DMS53 (cell line): Measurements from ENCODE around the gene DNAH17.
"Not testable (repeated sequence)": the region's sequence is repeated elsewhere in the genome, so short reads cannot be mapped to it uniquely, and the experiment has no call there.

Source experiments
- DNase-seq: peaks from one replicate; lab custom pipeline; 2025; lab: John Stamatoyannopoulos, UW

Gene DNAH17

GRCh38 chr17:78523934-78524655 lies 53.1 kb downstream of the DNAH17 start:
- DNase-seq, result no peak

DNA sequence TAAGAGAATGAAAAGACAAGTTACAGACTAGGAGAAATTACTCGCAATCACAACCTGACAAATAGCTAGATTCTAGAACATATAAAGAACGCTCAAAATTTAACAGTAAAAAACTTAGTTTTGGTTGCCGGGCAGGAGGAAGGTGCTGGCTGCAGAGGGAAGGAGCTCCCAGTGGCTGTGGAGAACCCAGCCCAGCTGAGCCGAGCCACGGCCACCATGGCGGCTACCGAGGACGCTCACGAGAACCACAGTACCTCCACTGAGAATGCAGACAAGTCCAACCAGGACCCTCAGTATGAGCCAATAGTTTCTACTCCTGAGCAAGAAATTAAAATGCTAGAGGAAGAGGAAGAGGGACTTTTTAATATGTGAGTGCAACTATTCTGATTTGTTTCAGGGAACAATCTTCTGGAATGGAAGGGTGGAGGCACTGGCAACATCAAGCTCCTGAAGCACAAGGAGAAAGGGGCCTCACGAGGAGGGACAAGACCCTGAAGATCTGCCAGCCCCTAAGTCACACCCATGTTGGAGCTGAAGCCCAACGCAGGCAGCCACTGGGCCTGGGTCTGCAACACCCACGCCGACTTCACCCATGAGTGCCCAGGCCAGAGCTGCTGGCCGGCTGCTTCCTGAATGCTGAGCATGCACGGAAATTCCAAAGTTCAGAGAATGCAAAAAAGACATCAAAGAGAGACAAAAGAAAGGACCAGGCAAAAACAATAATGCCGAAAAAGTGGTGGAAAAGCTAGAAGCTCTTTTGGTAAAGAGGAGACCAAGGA lies 55.0 kb downstream of the DNAH17 start:
- no peak for DNase-seq

- no peak for DNase-seq
These were observed 59.8 kb downstream of the DNAH17 start for GRCh38 chr17:78517421-78517820.

GRCh38 chr17:78515480-78515879 lies 61.7 kb downstream of the DNAH17 start:
- DNase-seq, result no peak

DNA sequence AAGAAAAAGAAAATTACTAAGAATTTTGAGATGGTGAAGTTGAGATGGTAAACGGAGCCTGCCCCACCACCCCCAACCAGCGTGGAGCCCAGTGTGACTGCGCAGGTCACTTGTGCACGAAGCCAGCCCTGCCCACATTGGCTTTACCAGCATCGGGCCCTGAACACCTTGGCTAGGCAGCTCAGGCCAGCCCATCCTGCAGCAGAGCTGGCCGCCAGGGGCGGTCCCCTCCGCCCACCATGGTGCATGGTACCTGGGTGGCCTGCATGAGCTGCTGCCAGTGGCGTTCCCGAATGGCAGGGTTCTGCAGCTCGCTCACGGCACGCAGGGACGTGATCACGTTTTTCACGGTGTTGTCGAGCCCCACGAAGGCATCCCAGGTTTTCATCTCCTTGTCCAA lies 62.7 kb downstream of the DNAH17 start:
- DNase-seq, result no peak

DNA sequence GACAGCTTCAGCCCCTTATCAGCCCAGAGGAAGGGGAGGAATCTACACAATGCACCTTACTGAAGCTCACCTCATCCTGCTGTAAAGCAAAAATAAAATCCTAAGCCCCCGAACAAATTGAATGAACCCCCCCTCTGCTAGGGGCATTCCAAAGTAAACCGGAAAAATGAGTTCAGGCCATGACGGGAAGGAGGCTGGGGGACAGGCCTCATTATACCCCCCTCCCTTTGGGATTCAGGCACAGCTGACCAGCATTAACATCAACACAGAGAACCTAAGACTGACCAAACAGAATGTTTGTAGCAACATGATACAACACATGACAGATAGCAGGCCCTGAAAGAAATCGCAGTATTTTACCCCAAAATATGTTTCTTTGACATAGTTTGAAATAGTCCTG lies 64.2 kb downstream of the DNAH17 start:
- no peak for DNase-seq

DNA sequence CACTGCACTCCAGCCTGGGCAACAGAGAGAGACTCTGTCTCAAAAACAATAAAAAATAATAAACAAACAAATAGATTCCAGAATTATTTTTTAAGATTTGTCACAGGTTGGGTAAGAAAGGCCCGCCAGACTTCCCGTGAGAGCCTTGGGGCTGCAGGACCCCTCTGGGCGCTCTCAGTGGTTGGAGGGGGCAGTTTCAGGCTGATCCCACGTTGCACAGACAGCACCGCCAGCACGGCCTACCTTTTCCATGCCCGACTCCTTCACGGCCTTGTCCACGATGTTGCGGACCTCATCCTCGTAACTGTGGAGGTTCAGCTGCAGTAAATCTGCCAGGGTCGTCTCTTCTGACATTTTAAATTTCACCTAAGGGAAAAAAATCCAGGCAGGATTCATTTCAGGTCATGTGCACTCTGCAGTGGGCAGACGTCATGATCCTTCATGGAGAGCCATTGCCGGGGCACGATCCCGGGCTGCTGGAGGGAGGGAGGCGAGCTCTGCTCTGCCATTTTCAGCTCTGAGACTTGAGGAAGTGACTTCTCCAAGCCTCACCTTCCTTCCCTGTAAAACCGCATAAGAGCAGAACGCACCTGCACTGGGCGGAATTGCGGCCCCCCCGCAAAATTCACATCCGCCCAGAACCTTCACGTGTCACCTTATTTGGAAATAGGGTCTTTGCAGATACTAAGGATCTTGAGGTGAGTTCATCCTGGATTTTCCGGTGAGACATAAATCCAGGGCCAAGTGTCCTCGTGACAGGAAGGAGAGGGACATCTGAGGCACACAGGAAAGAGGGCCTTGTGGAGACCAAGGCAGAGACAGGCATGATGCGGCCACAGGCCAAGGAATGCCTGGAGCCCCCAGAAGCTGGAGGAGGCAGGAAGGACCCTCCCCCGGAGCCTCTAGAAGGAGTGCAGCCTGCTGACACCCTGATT lies 66.8 kb downstream of the DNAH17 start:
- no peak for DNase-seq

DNA sequence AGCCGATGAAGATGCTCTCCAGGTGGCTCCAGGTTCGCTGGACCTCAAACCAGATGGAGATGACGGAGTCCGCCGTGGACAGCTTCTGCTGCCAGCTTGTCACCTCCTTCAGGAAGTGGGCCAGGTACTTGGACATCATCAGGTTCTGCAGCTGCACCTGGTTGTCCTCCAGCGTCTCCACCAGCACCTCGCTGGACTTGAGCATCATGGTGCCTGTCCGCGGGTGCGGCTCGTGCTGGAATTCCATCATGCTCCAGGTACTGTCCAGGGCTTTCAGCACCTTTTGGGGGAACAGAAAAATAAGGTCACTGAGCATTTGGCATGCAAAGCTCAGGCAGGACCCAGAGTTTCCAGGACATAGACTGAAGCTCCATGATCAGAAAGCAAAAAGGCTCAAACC lies 69.7 kb downstream of the DNAH17 start:
- DNase-seq, result no peak

DNA sequence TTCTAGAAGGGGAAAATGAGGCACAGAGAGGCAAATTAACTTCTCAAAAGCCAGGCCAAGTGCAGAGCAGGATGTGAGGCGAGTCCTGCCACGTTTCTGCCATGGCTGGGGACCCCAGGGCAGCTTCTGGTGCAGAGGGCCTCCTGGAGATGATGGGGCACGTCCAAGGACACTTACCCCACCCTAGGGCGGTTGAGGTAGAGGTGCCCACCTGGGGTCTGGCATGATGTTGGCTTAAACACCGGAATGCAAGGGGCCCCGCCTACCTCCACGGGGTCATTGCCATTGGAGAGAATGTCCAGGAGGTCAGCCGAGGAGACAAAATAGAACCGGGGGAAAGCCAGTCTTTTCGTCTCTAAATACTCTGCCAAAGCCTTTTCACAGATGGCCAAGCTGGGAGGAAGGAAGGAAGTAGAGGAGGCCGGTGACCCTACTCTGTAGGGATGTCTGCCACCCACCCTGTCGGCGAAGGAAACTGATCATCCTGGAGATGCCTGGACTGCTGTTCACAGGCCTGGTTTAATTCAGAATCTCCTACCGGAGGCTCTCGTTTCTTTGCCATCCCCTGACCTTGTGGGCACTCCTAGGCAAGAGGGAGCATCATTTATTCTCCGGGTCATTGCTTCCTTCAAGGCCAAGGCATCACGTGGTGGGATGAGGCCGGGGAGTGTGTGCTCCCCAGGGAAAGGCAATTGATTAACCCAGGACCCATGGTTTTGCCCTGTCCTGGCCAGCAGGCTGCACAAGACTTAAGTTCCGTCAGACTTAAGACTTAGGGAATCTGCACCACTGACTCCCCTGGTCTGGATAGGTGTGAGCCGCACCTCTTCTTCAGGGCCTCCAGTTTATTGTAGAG lies 70.5 kb downstream of the DNAH17 start:
- DNase-seq, result no peak

GRCh38 chr17:78504156-78504925 lies 72.9 kb downstream of the DNAH17 start:
- no peak for DNase-seq

DNA sequence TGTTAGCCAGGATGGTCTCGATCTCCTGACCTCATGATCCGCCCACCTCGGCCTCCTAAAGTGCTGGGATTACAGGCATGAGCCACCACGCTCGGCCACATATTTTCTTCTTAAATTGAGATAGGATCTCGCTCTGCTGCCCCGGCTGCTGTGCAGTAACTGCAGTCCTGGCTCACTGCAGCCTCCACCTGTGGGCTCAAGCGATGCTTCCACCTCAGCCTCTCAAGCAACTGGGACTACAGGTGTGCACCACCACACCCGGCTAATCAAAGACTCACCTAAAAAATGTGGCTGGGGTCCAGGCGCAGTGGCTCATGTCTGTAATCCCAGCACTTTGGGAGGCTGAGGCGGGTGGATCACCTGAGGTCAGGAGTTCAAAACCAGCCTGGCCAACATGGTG lies 73.8 kb downstream of the DNAH17 start:
- DNase-seq, result not testable (repeated sequence)

DNA sequence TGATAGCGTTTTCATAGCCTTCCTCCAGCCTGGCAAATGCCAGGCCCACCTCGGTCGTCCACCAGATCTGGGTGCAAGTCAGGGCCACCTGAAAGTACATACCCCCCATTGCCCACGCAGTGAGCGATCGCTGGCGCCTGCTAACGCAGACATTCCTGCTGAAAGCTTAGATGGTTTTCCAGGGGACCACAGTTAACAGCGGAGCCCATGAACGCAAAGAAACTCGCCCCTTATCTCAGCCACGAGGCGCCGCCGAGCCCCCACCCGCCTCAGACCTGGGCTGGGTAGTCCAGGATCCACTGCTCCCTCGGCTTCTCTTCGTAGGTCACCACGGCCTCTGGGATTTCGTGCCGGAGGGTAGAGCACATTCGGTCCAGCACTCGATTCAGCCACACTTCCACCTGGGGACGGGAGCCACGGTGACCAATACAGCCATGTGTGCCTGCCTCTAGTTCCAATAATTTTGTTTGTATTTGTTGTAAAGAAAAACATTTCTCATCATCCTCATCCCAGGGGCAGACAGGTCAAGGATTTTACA lies 74.5 kb downstream of the DNAH17 start:
- no peak for DNase-seq

GRCh38 chr17:78501241-78502036 lies 75.8 kb downstream of the DNAH17 start:
- DNase-seq, result no peak

DNA sequence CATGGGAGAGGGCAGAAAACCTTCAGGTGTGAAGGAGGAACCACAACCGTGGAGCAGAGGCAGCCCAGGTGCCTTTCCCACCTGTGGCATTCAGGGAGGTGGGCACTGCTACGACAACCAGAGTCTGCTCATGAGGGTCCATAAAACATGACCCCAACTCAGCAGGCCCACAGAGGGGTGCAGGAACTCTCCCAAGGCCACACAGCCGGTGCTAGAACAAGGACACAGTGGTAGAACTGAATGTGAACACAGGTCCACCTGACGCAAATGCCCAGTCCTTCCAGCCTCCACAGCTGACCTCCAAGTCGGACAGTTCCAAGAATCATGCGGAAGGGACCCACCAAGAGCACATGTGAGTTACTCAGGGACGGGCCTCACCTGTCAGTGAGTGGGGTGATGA lies 76.4 kb downstream of the DNAH17 start:
- no peak for DNase-seq

DNA sequence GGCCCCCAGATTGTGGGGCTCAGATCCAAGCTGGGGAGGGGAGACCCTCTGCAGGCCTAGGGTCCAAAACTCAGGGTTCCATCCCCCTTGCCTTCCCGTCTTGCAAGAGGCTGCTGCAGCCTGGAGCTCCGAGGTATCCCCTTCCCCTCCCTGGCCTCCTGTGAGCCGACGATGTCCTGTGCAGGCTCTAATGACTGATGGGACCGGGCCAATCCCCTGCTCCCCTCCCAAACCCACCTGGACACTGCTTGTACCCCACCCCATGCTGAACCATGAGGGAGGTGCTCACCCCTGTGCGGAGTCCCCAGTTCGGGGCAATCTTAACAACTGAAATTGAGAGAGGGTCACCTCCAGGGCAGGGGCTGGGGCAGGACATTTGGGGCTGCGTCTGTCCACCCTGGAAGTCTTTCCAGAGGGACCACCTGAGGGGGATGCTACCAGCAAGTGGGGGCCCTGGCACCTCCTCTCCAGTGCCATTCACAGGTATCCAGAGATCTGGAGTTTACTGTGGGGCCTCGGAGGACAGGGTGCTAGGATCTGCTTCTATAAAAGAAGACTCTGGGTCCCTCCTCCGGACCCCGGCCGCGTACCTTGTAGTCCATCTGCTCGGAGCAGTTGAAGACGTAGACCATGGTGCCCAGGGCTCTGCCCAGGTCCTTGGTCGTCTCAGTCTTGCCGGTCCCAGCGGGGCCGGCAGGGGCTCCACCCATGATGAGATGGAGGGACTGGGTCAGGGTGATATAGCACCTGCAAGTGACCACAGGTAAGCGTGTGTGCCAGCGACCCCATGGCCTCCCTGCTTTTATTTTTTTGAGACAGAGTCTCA lies 77.3 kb downstream of the DNAH17 start:
- DNase-seq, result no peak

GRCh38 chr17:78498848-78499247 lies 78.3 kb downstream of the DNAH17 start:
- no peak for DNase-seq

- DNase-seq, result peak; percentile 92
These were observed 80.1 kb downstream of the DNAH17 start for GRCh38 chr17:78497115-78497540.

- DNase-seq, result no peak
These were observed 80.9 kb downstream of the DNAH17 start for GRCh38 chr17:78496311-78496710.

DNA sequence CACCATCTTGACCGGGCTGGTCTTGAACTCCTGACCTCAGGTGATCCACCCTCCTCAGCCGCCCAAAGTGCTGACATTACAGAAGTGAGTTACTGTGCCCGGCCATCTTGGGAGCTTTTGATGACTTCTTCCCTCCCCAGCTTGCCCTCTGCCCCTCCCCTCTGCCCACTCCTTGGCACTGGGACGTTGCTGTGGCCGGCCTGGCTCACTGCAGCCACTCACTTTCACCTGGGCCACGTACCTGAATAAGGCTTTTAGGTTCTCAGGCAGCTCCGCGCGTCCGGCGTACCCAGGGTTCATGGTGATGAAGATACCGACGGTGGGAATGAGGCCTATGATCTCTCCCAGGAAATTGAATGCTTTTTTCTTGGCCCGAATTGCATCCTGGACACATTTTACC lies 81.6 kb downstream of the DNAH17 start:
- DNase-seq, result no peak
